Liver (tissue), 9 donors: ENCODE measurements around the gene SLC11A2. TPM values are rescaled to one million over a fixed set of nuclear protein-coding genes. Genes with fewer than 3 reads are reported as not detected.

Source experiments
- DNase-seq: peaks from one replicate; pipeline ENCODE4 v3.0.0-alpha.2; 2017; ENCODE audit warnings: low spot score
- H3K27ac ChIP-seq, 2 donors: one replicate each; pipeline ENCODE4 v1.7.0; 2013; ENCODE audit warnings: inconsistent platforms in 2 of 2, low read length in 2 of 2, control low read depth in 1 of 2, low read depth in 1 of 2, mild to moderate bottlenecking in 1 of 2
- H3K27me3 ChIP-seq, 4 donors: one replicate each; pipeline versions ENCODE4 v1.6.1 to v1.7.0; 2013; ENCODE audit warnings: low read length in 3 of 4, inconsistent platforms in 1 of 4, mild to moderate bottlenecking in 1 of 4, moderate library complexity in 1 of 4; ENCODE audit not compliant: control insufficient read depth in 4 of 4, insufficient read depth in 4 of 4
- H3K36me3 ChIP-seq, 4 donors: one replicate each; pipeline versions ENCODE4 v1.6.1 to v1.7.0; 2013; ENCODE audit warnings: low read length in 3 of 4, mild to moderate bottlenecking in 3 of 4, low read depth in 1 of 4, moderate library complexity in 1 of 4; ENCODE audit not compliant: control insufficient read depth in 4 of 4, insufficient read depth in 3 of 4
- H3K4me1 ChIP-seq, 4 donors: one replicate each; pipeline versions ENCODE4 v1.6.1 to v1.7.0; 2013; ENCODE audit warnings: low read length in 3 of 4, mild to moderate bottlenecking in 3 of 4, moderate library complexity in 1 of 4; ENCODE audit not compliant: control insufficient read depth in 4 of 4, insufficient read depth in 4 of 4
- H3K4me3 ChIP-seq, 3 donors: one replicate each; pipeline versions ENCODE4 v1.6.1 to v1.7.0; 2013; ENCODE audit warnings: low read length in 3 of 3, control low read depth in 1 of 3, low read depth in 1 of 3, mild to moderate bottlenecking in 1 of 3
- H3K9ac ChIP-seq, 2 donors: one replicate each; pipeline ENCODE4 v1.7.0; 2013; ENCODE audit warnings: low read length in 2 of 2, mild to moderate bottlenecking in 2 of 2, moderate library complexity in 2 of 2, control low read depth in 1 of 2, low read depth in 1 of 2
- H3K9me3 ChIP-seq, 4 donors: one replicate each; pipeline versions ENCODE4 v1.6.1 to v1.7.0; 2013; ENCODE audit warnings: low read length in 3 of 4; ENCODE audit not compliant: control insufficient read depth in 4 of 4
- FOXA2 ChIP-seq: IDR thresholded peaks from 2 replicates; pipeline ENCODE4 v1.6.1; 2016; ENCODE audit warnings: antibody characterized with exemption
- GABPA ChIP-seq, 2 donors: IDR thresholded peaks in 1 of 2; conservative IDR thresholded peaks in 1 of 2; 2 replicates each; pipeline ENCODE4 v1.6.1; 2016; ENCODE audit warnings: antibody characterized with exemption in 2 of 2, mild to moderate bottlenecking in 1 of 2, moderate library complexity in 1 of 2
- HNF4G ChIP-seq: IDR thresholded peaks from 2 replicates; pipeline ENCODE4 v1.6.1; 2016; ENCODE audit warnings: antibody characterized with exemption
- NR2F2 ChIP-seq: IDR thresholded peaks from 2 replicates; pipeline ENCODE4 v1.6.1; 2016; ENCODE audit warnings: antibody characterized with exemption
- RXRA ChIP-seq, 2 donors: IDR thresholded peaks; 2 replicates each; pipeline ENCODE4 v1.6.1; 2017 to 2018; ENCODE audit warnings: antibody characterized with exemption in 2 of 2, mild to moderate bottlenecking in 1 of 2
- SP1 ChIP-seq: IDR thresholded peaks from 2 replicates; pipeline ENCODE4 v1.6.1; 2018; ENCODE audit warnings: antibody characterized with exemption, mild to moderate bottlenecking
- YY1 ChIP-seq: IDR thresholded peaks from 2 replicates; pipeline ENCODE4 v1.6.1; 2016; ENCODE audit warnings: antibody characterized with exemption, mild to moderate bottlenecking
- WGBS: extraction: QIAGEN DNeasy Blood & Tissue Kit; methylation state at CpG from one replicate; pipeline ENCODE4 v1.1.7; 2013; 5-methylcytosine and 5-hydroxymethylcytosine counted together
- polyA plus RNA-seq, 2 donors: library from polyadenylated mRNA; stranded (reverse) in 1 of 2; unstranded in 1 of 2; fragments of 200-250 nt in 1 of 2; fragments of >200 nt in 1 of 2; fragmentation: Nextera tagmentation in 1 of 2; extraction: Ambion mirVana in 1 of 2; gene quantifications; one replicate each; pipeline versions ENCODE4 v1.2.1 to v1.2.3, GENCODE V29; 2013 to 2015
- total RNA-seq, 2 donors: library from RNA; depleted of rRNA; stranded (reverse); fragments of >200 nt; gene quantifications; one replicate each; pipeline ENCODE4 v1.2.3, GENCODE V29; 2014
- TF ChIP-seq, protein P1 (sequence below): IDR thresholded peaks from 2 replicates; pipeline ENCODE4 v1.6.1; 2016; ENCODE audit warnings: antibody characterized with exemption
- TF ChIP-seq, protein P2 (sequence below): IDR thresholded peaks from 2 replicates; pipeline ENCODE4 v1.6.1; 2016; ENCODE audit warnings: antibody characterized with exemption
- TF ChIP-seq, protein P3 (sequence below): fragments of 150-350 bp; IDR thresholded peaks from 2 replicates; pipeline ENCODE4 v1.5.1; 2017; ENCODE audit warnings: improper control_type of control experiment, low read depth, low read length; ENCODE audit not compliant: missing input control
- donor health status: healthy.
- donor health status: healthy.
- donor health status: healthy.
- donor health status: healthy.
- donor health status: healthy.

SLC11A2 gene
- total and polyA plus RNA-seq, 4 donors: 15.2 to 108 (median 52.2) TPM

DNA sequence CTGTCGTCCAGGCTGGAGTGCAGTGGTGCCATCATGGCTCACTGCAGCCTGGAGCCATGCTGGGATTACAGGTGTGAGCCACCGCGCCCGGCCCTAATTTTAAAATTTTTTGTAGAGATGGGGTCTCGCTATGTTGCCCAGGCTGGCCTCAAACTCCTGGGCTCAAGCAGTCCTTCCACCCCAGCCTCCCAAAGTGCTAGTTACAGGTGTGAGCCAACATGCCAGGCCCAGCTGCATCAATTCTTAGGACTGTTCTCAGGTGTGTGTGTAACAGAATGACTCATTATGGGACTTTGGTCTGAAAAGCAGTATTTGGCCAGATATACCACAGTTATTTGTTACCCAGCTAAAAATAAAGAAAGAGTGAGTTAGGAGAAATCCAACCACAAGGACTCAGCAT lies 39.3 kb upstream of the SLC11A2 start (continued):
- TF ChIP-seq HNF4G (no peak), SP1 (peak; percentile 18)
- TF ChIP-seq, protein P1, sequence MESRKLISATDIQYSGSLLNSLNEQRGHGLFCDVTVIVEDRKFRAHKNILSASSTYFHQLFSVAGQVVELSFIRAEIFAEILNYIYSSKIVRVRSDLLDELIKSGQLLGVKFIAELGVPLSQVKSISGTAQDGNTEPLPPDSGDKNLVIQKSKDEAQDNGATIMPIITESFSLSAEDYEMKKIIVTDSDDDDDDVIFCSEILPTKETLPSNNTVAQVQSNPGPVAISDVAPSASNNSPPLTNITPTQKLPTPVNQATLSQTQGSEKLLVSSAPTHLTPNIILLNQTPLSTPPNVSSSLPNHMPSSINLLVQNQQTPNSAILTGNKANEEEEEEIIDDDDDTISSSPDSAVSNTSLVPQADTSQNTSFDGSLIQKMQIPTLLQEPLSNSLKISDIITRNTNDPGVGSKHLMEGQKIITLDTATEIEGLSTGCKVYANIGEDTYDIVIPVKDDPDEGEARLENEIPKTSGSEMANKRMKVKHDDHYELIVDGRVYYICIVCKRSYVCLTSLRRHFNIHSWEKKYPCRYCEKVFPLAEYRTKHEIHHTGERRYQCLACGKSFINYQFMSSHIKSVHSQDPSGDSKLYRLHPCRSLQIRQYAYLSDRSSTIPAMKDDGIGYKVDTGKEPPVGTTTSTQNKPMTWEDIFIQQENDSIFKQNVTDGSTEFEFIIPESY: no peak

DNA sequence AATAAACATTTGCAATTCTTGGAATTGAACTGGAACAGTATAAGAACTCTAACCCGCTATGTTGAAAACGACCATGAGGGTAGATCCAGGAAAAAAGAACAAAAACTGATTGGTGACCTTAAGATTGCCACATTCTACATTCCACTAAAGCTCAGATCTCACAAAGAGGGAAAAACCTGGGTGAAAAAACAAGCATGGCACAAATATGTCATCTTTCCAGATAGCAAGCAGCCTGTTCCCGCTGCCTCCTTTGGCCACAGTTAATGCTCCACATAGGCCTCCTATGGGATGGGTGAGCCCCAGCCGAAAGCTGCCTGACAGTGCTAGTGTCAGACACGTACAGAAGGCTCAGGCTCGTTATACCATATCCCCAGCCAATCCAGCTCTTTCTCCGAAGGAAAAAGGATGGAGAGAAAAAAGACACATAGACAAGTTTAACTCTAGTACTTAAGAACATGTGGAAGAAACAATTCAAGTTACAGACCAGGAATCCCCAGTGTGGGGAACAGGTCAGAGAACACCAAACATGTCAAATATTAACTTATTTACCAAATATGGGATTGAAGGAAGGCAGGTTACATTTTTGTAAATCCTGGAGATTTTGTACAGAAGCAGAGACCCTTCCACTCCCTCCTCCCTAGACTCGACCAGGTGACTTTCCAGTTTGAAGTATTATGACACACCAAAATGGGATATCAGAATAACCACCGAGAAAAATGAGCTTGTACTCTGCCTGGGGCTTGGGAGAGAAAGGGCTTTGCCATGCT lies 36.6 kb upstream of the SLC11A2 start:
- peaks cover 6 to 68% (median 49%) of the 10 kb centered on the region in 4 donors for H3K36me3 ChIP-seq
- no peak overlapping the region for H3K9ac ChIP-seq
- no peaks in the 10 kb centered on the region for H3K9me3 ChIP-seq
- peaks cover 0 to 3% (median 0%) of the 10 kb centered on the region in 4 donors for H3K4me1 ChIP-seq
- 81% methylated on average over 9 of the region's 9 CpGs for WGBS
- DNase-seq: no peak
- H3K4me3 ChIP-seq: no peak overlapping the region
- TF ChIP-seq YY1: no peak
- H3K27ac ChIP-seq: no peak overlapping the region
- no peaks in the 10 kb centered on the region for H3K27me3 ChIP-seq

- TF ChIP-seq FOXA2: no peak
- no peak for TF ChIP-seq GABPA (IDR thresholded peaks at IDR 0.05 in 1 of 2, conservative IDR thresholded peaks at IDR 0.05 in 1 of 2)
- TF ChIP-seq, protein P2, sequence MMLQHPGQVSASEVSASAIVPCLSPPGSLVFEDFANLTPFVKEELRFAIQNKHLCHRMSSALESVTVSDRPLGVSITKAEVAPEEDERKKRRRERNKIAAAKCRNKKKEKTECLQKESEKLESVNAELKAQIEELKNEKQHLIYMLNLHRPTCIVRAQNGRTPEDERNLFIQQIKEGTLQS: no peak
- TF ChIP-seq, protein P3, sequence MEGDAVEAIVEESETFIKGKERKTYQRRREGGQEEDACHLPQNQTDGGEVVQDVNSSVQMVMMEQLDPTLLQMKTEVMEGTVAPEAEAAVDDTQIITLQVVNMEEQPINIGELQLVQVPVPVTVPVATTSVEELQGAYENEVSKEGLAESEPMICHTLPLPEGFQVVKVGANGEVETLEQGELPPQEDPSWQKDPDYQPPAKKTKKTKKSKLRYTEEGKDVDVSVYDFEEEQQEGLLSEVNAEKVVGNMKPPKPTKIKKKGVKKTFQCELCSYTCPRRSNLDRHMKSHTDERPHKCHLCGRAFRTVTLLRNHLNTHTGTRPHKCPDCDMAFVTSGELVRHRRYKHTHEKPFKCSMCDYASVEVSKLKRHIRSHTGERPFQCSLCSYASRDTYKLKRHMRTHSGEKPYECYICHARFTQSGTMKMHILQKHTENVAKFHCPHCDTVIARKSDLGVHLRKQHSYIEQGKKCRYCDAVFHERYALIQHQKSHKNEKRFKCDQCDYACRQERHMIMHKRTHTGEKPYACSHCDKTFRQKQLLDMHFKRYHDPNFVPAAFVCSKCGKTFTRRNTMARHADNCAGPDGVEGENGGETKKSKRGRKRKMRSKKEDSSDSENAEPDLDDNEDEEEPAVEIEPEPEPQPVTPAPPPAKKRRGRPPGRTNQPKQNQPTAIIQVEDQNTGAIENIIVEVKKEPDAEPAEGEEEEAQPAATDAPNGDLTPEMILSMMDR: no peak
- no peak for DNase-seq
- H3K4me3 ChIP-seq: no peak overlapping the region
- no peak overlapping the region for H3K27ac ChIP-seq
- H3K9ac ChIP-seq: no peak overlapping the region
- H3K36me3 ChIP-seq: peaks cover 8 to 80% (median 50%) of the 10 kb centered on the region in 4 donors
- WGBS: 90% methylated on average over 7 of the region's 7 CpGs
- peaks cover 0 to 3% (median 0%) of the 10 kb centered on the region in 4 donors for H3K4me1 ChIP-seq
- no peaks in the 10 kb centered on the region for H3K9me3 ChIP-seq
- no peaks in the 10 kb centered on the region for H3K27me3 ChIP-seq
These were observed 32.9 kb upstream of the SLC11A2 start for GRCh38 chr12:51059086-51059485.

- no peak overlapping the region for H3K9ac ChIP-seq
- 78% methylated on average over 5 of the region's 5 CpGs for WGBS
- no peak for DNase-seq
- H3K27me3 ChIP-seq: no peaks in the 10 kb centered on the region
- H3K27ac ChIP-seq: no peak overlapping the region
- TF ChIP-seq NR2F2 (no peak), GABPA (IDR thresholded peaks at IDR 0.05 in 1 of 2, conservative IDR thresholded peaks at IDR 0.05 in 1 of 2) (no peak), RXRA (IDR thresholded peaks at IDR 0.05) (no peak)
- TF ChIP-seq, protein P2: no peak
- no peaks in the 10 kb centered on the region for H3K4me1 ChIP-seq
- H3K36me3 ChIP-seq: peaks cover 11 to 76% (median 57%) of the 10 kb centered on the region in 4 donors
- H3K4me3 ChIP-seq: no peak overlapping the region
- H3K9me3 ChIP-seq: no peaks in the 10 kb centered on the region
These were observed 30.1 kb upstream of the SLC11A2 start for GRCh38 chr12:51056242-51056641.
